K562 (cell line): ENCODE measurements around the gene RAB3GAP1. TPM values are rescaled to one million over a fixed set of nuclear protein-coding genes. Genes with fewer than 3 reads are reported as not detected.

Experiments used
- ATAC-seq: fragments of 200-7000 bp; cut with Tn5 transposase; 3 replicates; pipeline ENCODE4 v1.9.1; 2020; ENCODE audit warnings: moderate library complexity
- BruUV-seq: library from RNA; stranded (reverse); fragments of 400-500 nt; replicated peaks from 2 replicates; lab custom pipeline; 2021; lab: Mats Ljungman, UMichigan
- CTCF ChIA-PET: fragments of 300-600 bp; formaldehyde crosslinking; extraction: SDS; loops from one replicate; lab custom pipeline; 2021; ENCODE audit warnings: low intra/inter-chr PET ratio; lab: Yijun Ruan, JAX
- POLR2A ChIA-PET: fragments of 300-600, 350-650 bp; sonication (Branson Sonifier 250); formaldehyde crosslinking; extraction: SDS; loops from one replicate; lab custom pipeline; 2021; ENCODE audit warnings: antibody characterized with exemption, inconsistent platforms; lab: Yijun Ruan, JAX
- DNase-seq, 4 experiments: peaks; one replicate each; pipeline versions ENCODE4 v3.0.0 to v3.0.0-alpha.2; 2011 to 2018; ENCODE audit warnings: low spot score in 3 of 4, mixed read lengths in 3 of 4; ENCODE audit errors: extremely low read depth in 1 of 4
- FAIRE-seq: peaks from 2 replicates; lab custom pipeline; 2011; peaks lifted over from hg19 to GRCh38; lab: Jason Lieb, UNC
- H2AFZ ChIP-seq: 2 replicates; pipeline ENCODE4 v1.6.0; 2011; ENCODE audit warnings: low read depth, low read length, control low read depth, inconsistent platforms
- H3K27ac ChIP-seq: fragments of 200-600 bp; 3 replicates; pipeline ENCODE4 v1.8.0; 2011; ENCODE audit warnings: low read depth, mild to moderate bottlenecking, control low read depth, inconsistent platforms, low read length, moderate library complexity, mixed read lengths; ENCODE audit errors: extremely low read depth
- H3K27me3 ChIP-seq, 2 experiments: fragments of 300-600 bp in 1 of 2; 2 replicates in 1 of 2; 3 replicates in 1 of 2; pipeline versions ENCODE4 v1.6.0 to v1.8.0; 2011; ENCODE audit warnings: inconsistent platforms in 2 of 2, low read length in 2 of 2, mild to moderate bottlenecking in 1 of 2, mixed read lengths in 1 of 2, moderate library complexity in 1 of 2; ENCODE audit not compliant: control insufficient read depth in 2 of 2, insufficient read depth in 2 of 2
- H3K36me3 ChIP-seq: fragments of 300-600 bp; 3 replicates; pipeline ENCODE4 v1.8.0; 2011; ENCODE audit warnings: mild to moderate bottlenecking, low read length, inconsistent platforms; ENCODE audit not compliant: control insufficient read depth, insufficient read depth
- H3K4me1 ChIP-seq, 2 experiments: fragments of 200-600 bp in 1 of 2; replicated peaks in 1 of 2; 2 replicates in 1 of 2; 3 replicates in 1 of 2; pipeline versions ENCODE4 v1.5.1 to v1.8.0; 2011; ENCODE audit warnings: inconsistent platforms in 2 of 2, low read length in 2 of 2, mild to moderate bottlenecking in 1 of 2, mixed read lengths in 1 of 2, moderate library complexity in 1 of 2; ENCODE audit not compliant: control insufficient read depth in 2 of 2, insufficient read depth in 2 of 2
- H3K4me2 ChIP-seq: 2 replicates; pipeline ENCODE4 v1.6.1; 2011; ENCODE audit warnings: low read length, control low read depth, inconsistent platforms, mixed read lengths; ENCODE audit not compliant: insufficient read depth
- H3K4me3 ChIP-seq: fragments of 200-600 bp; sonication (generic), shearing (Covaris generic); 2 replicates; pipeline ENCODE4 v1.5.1; 2016; ENCODE audit warnings: control low read depth, inconsistent platforms
- H3K79me2 ChIP-seq: fragments of 200-600 bp; 3 replicates; pipeline ENCODE4 v1.8.0; 2011; ENCODE audit warnings: low read length, inconsistent platforms; ENCODE audit not compliant: control insufficient read depth, insufficient read depth
- H3K9ac ChIP-seq, 2 experiments: 2 replicates each; pipeline versions ENCODE4 v1.6.0 to v1.6.1; 2011; ENCODE audit warnings: low read depth in 2 of 2, low read length in 2 of 2, control low read depth in 1 of 2, inconsistent platforms in 1 of 2, mild to moderate bottlenecking in 1 of 2, mixed read lengths in 1 of 2; ENCODE audit not compliant: insufficient read depth in 1 of 2
- H3K9me1 ChIP-seq: one replicate; pipeline ENCODE4 v1.6.0; 2011; ENCODE audit warnings: inconsistent platforms, mild to moderate bottlenecking, low read length, moderate library complexity; ENCODE audit not compliant: control insufficient read depth, insufficient read depth
- H3K9me3 ChIP-seq: replicated peaks from 2 replicates; pipeline ENCODE4 v1.5.1; 2011; ENCODE audit warnings: low read depth, low read length, inconsistent platforms; ENCODE audit not compliant: control insufficient read depth, insufficient read depth
- H4K20me1 ChIP-seq: replicated peaks from 2 replicates; pipeline ENCODE4 v1.6.1; 2011; ENCODE audit warnings: low read length, inconsistent platforms, mixed read lengths; ENCODE audit not compliant: control insufficient read depth, insufficient read depth
- C11orf30 ChIP-seq: fragments of 450-650 bp; IDR thresholded peaks from 2 replicates; pipeline ENCODE4 v1.6.1; 2016; ENCODE audit warnings: low read depth, mild to moderate bottlenecking
- LARP7 ChIP-seq: fragments of 450-650 bp; IDR thresholded peaks from 2 replicates; pipeline ENCODE4 v1.6.1; 2016
- POU5F1 ChIP-seq: fragments of 150-350 bp; IDR thresholded peaks from 2 replicates; pipeline ENCODE4 v1.6.1; 2014; ENCODE audit warnings: borderline replicate concordance, low read length, low read depth, mild to moderate bottlenecking; ENCODE audit not compliant: partially characterized antibody
- RBM17 ChIP-seq: fragments of 200-400 bp; formaldehyde crosslinking; IDR thresholded peaks from 2 replicates; pipeline ENCODE4 v1.6.1; 2017; ENCODE audit warnings: low read depth, mild to moderate bottlenecking, low read length, borderline replicate concordance
- RCOR1 ChIP-seq, 2 experiments: IDR thresholded peaks; 2 replicates each; pipeline ENCODE4 v1.6.1; 2012; ENCODE audit warnings: low read depth in 2 of 2, low read length in 2 of 2, borderline replicate concordance in 1 of 2, improper control_type of control experiment in 1 of 2
- SMAD4 ChIP-seq: fragments of 250-450 bp; sonication (Bioruptor Pico); conservative IDR thresholded peaks from 2 replicates; pipeline ENCODE4 v1.8.0; 2021; ENCODE audit warnings: inconsistent platforms, mild to moderate bottlenecking, moderate library complexity
- SRSF9 ChIP-seq: fragments of 200-400 bp; formaldehyde crosslinking; IDR thresholded peaks from 2 replicates; pipeline ENCODE4 v1.6.1; 2017; ENCODE audit warnings: low read depth, low read length, borderline replicate concordance
- ZNF134 ChIP-seq: fragments of 250-450 bp; sonication (Bioruptor Pico); conservative IDR thresholded peaks from 2 replicates; pipeline ENCODE4 v1.4.0; 2020
- ZNF584 ChIP-seq: fragments of 200-800 bp; sonication (Bioruptor generic); IDR thresholded peaks from 2 replicates; pipeline ENCODE4 v1.6.1; 2016; ENCODE audit warnings: low read depth, mild to moderate bottlenecking, missing genetic modification characterization, missing compliant biosample characterization
- WGBS: fragments of 100-300 bp; shearing (Covaris generic); methylation state at CpG from one replicate; pipeline ENCODE4 v1.1.6; 2016; ENCODE audit warnings: low coverage, mixed read lengths; ENCODE audit not compliant: insufficient coverage; ENCODE audit errors: missing lambda C conversion rate; 5-methylcytosine and 5-hydroxymethylcytosine counted together
- in situ Hi-C: fragments of 300-500 bp; cut with MboI; formaldehyde crosslinking; loops from 4 replicates; pipeline ENCODE4 v1.15.0; 2018; ENCODE audit warnings: inconsistent platforms, mixed read lengths
- intact Hi-C: fragments of 100-400 bp; cut with micrococcal nuclease; formaldehyde crosslinking; loops from 2 replicates; pipeline ENCODE4 v1.14.2; 2022
- polyA plus RNA-seq, 8 experiments: library from polyadenylated mRNA; depleted of rRNA in 4 of 8; stranded (reverse) in 5 of 8; unstranded in 3 of 8; fragments of >200 nt; fragmentation: Nextera tagmentation in 2 of 8; fragmentation: Illumina TruSeq in 1 of 8; extraction: Ambion mirVana in 2 of 8; extraction: Trizol in 1 of 8; gene quantifications; 2 replicates each; pipeline versions ENCODE4 v1.2.1 to v1.2.3, GENCODE V29; 2011 to 2014; ENCODE audit warnings: inconsistent platforms in 1 of 8, missing spikeins in 1 of 8
- total RNA-seq, 7 experiments: library from RNA; depleted of rRNA in 6 of 7; stranded (reverse); fragments of >200 nt in 6 of 7; fragmentation: Illumina TruSeq in 2 of 7; extraction: Trizol in 2 of 7; gene quantifications; 2 replicates each; pipeline versions ENCODE4 v1.2.1 to v1.2.3, GENCODE V29; 2011 to 2021; ENCODE audit warnings: low replicate concordance in 1 of 7
- TF ChIP-seq, protein P1 (sequence below), 2 experiments: fragments of 450-650 bp; IDR thresholded peaks; 2 replicates each; pipeline ENCODE4 v1.6.1; 2016; ENCODE audit warnings: mild to moderate bottlenecking in 2 of 2, borderline replicate concordance in 1 of 2, low read depth in 1 of 2, moderate library complexity in 1 of 2
- TF ChIP-seq, protein P2 (sequence below): fragments of 450-650 bp; IDR thresholded peaks from 2 replicates; pipeline ENCODE4 v1.6.1; 2014; ENCODE audit warnings: low read depth, mild to moderate bottlenecking, moderate library complexity, borderline replicate concordance
- TF ChIP-seq, protein P3 (sequence below): fragments of 450-650 bp; formaldehyde crosslinking; IDR thresholded peaks from 2 replicates; pipeline ENCODE4 v1.4.0; 2020; ENCODE audit warnings: mild to moderate bottlenecking, moderate library complexity

RAB3GAP1 gene
- total and polyA plus RNA-seq, 9 of the 15 experiments (the other 6 are each of a cell fraction or from before 2014, with no cell fraction given) = 15.5 to 48.6 (median 33.0) TPM

DNA sequence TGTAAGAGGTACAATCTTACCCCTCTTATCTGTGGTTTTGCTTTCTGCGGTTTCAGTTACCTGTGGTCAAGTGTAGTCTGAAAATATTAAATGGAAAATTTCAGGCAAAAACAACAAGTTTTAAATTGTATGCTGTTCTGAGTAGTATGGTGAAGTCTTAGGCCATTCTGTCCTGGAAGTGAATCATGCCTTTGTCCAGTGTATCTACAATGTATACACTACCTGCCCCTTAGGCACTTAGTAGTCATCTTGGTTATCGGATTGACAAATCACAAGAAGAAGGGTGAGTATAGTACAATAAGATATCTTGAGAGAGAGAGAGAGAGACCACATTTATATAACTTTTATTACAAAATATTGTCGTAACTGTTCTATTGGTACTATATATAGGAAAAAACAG, 43.5 kb downstream of the RAB3GAP1 start:
- H3K4me1 ChIP-seq = no peaks in the 10 kb centered on the region
- no peak overlapping the region for H3K9ac ChIP-seq
- no peak overlapping the region for H3K27ac ChIP-seq
- H3K79me2 ChIP-seq = peaks cover 4% of the 10 kb centered on the region; the same call in 1 of the 3 replicates
- H3K9me1 ChIP-seq = no peaks in the 10 kb centered on the region
- CTCF ChIA-PET = no interaction called here
- no peak for TF ChIP-seq POU5F1
- TF ChIP-seq, protein P1, sequence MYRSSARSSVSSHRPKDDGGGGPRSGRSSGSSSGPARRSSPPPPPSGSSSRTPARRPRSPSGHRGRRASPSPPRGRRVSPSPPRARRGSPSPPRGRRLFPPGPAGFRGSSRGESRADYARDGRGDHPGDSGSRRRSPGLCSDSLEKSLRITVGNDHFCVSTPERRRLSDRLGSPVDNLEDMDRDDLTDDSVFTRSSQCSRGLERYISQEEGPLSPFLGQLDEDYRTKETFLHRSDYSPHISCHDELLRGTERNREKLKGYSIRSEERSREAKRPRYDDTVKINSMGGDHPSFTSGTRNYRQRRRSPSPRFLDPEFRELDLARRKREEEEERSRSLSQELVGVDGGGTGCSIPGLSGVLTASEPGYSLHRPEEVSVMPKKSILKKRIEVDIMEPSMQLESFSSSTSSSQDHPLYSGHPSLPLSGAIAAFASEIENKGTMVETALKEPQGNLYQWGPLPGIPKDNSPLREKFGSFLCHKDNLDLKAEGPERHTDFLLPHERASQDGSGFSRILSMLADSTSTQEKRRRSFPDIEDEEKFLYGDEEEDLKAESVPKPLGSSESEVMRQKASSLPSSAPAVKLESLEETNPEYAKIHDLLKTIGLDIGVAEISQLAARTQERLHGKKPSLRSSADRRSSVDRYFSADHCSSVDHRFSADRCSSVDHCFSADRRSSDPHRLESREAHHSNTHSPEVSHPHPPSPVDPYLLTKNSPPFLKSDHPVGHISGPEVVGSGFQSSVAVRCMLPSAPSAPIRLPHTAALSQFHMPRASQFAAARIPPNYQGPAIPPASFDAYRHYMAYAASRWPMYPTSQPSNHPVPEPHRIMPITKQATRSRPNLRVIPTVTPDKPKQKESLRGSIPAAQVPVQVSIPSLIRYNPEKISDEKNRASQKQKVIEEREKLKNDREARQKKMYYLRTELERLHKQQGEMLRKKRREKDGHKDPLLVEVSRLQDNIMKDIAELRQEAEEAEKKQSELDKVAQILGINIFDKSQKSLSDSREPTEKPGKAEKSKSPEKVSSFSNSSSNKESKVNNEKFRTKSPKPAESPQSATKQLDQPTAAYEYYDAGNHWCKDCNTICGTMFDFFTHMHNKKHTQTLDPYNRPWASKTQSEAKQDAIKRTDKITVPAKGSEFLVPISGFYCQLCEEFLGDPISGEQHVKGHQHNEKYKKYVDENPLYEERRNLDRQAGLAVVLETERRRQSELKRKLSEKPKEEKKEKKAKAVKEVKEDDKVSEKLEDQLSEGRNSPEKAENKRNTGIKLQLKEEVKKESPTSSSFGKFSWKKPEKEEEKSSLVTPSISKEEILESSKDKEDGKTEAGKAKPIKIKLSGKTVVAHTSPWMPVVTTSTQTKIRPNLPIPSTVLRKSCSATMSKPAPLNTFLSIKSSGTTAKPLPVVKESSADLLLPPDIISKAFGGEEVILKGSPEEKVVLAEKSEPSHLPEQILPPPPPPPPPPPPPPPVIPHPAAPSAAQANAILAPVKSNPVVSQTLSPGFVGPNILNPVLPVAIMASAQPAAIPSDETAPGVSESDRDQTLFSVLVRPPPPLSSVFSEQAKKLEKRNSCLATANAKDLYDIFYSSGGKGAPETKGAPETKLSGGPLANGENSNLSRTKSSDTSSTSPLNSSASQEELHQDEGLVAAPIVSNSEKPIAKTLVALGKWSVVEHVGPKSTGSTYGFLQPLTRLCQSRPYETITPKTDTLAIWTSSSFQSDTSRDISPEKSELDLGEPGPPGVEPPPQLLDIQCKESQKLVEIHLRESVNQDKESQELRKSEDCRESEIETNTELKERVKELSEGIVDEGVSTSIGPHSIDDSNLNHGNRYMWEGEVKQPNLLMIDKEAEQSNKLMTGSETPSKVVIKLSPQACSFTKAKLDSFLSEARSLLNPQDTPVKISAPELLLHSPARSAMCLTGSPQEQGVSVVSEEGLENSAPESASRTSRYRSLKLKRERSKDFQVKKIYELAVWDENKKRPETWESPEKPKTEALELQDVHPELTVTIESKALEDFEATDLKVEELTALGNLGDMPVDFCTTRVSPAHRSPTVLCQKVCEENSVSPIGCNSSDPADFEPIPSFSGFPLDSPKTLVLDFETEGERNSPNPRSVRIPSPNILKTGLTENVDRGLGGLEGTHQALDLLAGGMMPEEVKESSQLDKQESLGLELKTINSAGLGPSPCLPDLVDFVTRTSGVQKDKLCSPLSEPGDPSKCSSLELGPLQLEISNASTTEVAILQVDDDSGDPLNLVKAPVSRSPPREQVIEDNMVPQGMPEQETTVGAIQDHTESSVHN (IDR thresholded peaks at IDR 0.05; ENCODE audit: borderline replicate concordance in 1 of 2, low read depth in 1 of 2) = no peak
- no peak for TF ChIP-seq C11orf30
- TF ChIP-seq SRSF9 = no peak
- TF ChIP-seq ZNF134 (CRISPR knock-in tag) = no peak
- no peak for TF ChIP-seq ZNF584 (CRISPR knock-in tag)
- no peak for TF ChIP-seq SMAD4 (CRISPR knock-in tag)
- TF ChIP-seq LARP7 = no peak
- TF ChIP-seq RCOR1 (IDR thresholded peaks at IDR 0.05; ENCODE audit: borderline replicate concordance in 1 of 2, low read depth in 2 of 2, low read length in 2 of 2) = no peak
- no peak for TF ChIP-seq RBM17
- TF ChIP-seq, protein P2, sequence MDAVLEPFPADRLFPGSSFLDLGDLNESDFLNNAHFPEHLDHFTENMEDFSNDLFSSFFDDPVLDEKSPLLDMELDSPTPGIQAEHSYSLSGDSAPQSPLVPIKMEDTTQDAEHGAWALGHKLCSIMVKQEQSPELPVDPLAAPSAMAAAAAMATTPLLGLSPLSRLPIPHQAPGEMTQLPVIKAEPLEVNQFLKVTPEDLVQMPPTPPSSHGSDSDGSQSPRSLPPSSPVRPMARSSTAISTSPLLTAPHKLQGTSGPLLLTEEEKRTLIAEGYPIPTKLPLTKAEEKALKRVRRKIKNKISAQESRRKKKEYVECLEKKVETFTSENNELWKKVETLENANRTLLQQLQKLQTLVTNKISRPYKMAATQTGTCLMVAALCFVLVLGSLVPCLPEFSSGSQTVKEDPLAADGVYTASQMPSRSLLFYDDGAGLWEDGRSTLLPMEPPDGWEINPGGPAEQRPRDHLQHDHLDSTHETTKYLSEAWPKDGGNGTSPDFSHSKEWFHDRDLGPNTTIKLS = no peak
- TF ChIP-seq, protein P3, sequence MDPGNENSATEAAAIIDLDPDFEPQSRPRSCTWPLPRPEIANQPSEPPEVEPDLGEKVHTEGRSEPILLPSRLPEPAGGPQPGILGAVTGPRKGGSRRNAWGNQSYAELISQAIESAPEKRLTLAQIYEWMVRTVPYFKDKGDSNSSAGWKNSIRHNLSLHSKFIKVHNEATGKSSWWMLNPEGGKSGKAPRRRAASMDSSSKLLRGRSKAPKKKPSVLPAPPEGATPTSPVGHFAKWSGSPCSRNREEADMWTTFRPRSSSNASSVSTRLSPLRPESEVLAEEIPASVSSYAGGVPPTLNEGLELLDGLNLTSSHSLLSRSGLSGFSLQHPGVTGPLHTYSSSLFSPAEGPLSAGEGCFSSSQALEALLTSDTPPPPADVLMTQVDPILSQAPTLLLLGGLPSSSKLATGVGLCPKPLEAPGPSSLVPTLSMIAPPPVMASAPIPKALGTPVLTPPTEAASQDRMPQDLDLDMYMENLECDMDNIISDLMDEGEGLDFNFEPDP (CRISPR knock-in tag) = no peak
- TF ChIP-seq, all 486 proteins: peak for 0
- intact Hi-C loops (no loop called here), in situ Hi-C loops (no loop called here)
- Histone ChIP-seq H3K27me3 (no peaks in the 10 kb centered on the region), H2AFZ (no peak overlapping the region), H4K20me1 (no peaks in the 10 kb centered on the region), H3K9me3 (no peaks in the 10 kb centered on the region), H3K4me2 (no peak overlapping the region), H3K4me3 (no peak overlapping the region), H3K36me3 (peaks cover 38% of the 10 kb centered on the region)
- no peak for DNase-seq
- BruUV-seq = no TSS peak
- no peak for FAIRE-seq
- POLR2A ChIA-PET = no interaction called here
- WGBS = 88% methylated on average over 3 of the region's 3 CpGs
- no peak for ATAC-seq
